ENCODE data around the gene TMPRSS11A.
A peak's percentile ranks its signal among the peaks of the same experiment; 100 is the strongest.

The TMPRSS11A gene

DNA sequence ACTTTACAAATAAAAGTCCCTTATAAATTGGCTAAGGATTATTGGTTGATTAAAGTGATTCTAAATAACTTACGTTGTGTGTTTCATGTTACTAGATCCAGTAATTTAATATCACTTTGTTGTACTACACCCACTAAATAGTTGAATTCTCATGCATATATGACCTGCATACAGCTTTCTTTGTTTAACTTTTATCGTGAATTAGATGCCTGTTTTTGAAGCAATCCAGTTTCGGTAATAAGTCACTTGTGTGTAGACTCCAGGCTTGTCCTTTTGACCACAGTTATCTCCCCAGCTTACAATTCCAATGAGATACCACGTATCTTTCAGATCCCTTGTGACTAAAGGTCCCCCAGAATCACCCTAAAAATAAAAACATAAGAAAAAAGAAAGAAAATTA is 52.2 kb downstream of the TMPRSS11A start:
- no peak for DNase-seq

- DNase-seq = no peak
Observed at GRCh38 chr4:67910585-67910905, 52.7 kb downstream of the TMPRSS11A start.

DNA sequence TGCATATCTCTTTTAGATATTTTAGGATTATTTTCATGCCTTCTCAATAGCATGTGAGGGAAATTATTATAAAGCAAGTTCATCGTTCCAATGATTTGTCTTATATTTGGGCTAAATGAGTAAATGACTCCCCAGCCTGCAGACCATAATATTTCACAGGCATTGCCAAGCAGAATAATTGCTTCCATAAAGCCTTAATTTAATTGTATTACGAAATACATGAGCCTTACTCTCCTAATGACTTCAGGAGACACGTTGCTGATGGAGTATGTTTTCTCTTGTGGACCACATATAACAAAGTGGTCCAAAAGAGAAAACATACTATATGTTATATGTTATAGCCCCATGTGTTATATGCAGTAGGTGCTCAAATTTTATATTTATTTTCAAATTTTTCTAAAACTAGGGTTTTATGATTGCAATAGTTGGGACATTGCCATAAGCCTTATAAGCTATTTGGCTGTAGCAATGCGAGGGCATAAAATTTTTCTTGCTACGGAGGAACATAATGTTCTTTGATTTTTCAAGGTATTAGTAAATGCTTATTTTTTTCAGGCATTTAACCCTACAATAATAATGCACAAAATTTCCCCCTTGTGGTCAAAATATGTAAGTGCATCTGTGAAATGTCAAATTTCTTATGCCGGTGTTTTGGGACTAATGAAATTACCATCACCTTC is 53.2 kb downstream of the TMPRSS11A start:
- peak in 1 of 2 donors; percentile 38 for DNase-seq

GRCh38 chr4:67907650-67908049 is 55.6 kb downstream of the TMPRSS11A start:
- no peak for DNase-seq

DNA sequence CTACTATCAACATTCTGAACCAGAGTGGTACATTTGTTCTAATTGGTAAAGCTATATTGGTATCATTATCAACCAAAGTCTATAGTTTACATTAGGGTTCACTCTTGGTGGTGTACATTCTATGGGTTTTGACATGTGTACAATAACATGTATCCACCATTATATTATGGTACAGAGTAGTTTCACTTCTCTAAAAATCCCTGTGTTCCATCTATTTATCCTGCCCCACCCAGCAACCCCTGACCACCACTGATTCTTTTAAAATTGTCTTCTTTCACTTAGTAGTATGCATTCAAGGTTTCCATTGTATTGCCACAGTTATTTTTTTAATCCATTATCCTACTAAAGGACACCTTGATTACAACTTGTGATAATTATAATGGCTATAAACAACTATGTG is 64.2 kb downstream of the TMPRSS11A start:
- DNase-seq = no peak

- DNase-seq = no peak
Observed at GRCh38 chr4:67897686-67898085, 65.6 kb downstream of the TMPRSS11A start.

GRCh38 chr4:67896421-67897065 is 66.8 kb downstream of the TMPRSS11A start:
- DNase-seq = no peak

GRCh38 chr4:67894659-67895058 is 68.6 kb downstream of the TMPRSS11A start:
- no peak for DNase-seq

GRCh38 chr4:67892905-67893304 is 70.4 kb downstream of the TMPRSS11A start:
- DNase-seq = no peak

DNA sequence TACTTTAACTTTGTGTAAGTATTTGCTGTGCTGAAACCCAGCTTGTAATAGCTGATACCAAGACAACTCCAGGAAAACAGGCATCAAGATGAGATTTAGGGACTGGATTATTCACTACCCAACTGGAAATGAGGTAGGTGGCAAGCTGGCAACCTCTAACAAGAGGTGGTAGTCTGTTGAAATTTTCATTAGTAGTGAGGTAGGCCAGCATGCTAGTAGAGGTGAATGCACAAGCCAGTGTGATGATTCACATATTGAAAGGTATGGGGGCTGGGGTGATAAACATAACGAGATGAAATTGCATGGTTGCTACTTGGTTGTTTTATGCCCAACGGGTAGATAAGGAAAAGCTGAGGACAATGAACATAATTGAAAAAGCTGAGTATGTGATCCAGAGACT is 71.0 kb downstream of the TMPRSS11A start:
- no peak for DNase-seq

- no peak for DNase-seq
Observed at GRCh38 chr4:67891645-67892044, 71.6 kb downstream of the TMPRSS11A start.

DNA sequence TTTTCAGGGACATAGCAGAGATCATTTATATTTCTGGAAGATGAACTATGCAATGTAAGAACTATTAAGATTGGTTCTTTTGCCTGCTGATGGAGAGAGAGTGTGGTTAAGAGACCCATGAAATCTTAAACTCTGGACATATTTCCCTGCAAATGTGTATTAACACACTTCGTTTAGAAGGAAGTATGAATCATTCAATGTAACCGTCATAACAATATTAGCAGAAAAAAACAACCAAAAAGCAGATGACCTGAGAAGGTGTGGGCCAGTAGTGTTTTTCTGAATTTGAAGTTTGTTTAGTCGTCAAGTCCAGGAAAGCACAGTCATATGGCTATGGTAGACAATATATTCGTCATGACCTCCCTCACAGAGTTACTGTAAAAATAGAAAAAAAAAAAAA is 77.0 kb downstream of the TMPRSS11A start:
- DNase-seq = no peak

DNA sequence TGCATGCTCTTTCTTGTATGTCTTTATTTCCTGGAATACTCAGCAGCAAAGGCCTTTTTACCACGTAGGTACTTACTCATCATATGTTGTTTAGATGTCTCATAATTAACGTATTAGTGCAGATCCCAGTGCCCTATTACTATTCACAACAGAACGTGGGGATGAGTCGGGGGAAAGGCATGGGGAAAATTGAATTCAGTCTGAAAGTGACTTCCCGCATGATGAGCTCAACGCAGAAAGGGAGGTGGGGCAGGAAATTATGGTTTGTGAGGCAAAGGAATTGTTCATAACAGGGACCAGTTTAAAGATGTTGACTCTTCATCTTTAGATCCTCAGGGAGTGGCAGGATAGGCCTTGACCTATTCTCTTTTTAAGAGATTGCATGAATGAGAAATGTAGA is 77.5 kb downstream of the TMPRSS11A start:
- no peak for DNase-seq

- no peak for DNase-seq
Observed at GRCh38 chr4:67884701-67885100, 78.6 kb downstream of the TMPRSS11A start.

DNA sequence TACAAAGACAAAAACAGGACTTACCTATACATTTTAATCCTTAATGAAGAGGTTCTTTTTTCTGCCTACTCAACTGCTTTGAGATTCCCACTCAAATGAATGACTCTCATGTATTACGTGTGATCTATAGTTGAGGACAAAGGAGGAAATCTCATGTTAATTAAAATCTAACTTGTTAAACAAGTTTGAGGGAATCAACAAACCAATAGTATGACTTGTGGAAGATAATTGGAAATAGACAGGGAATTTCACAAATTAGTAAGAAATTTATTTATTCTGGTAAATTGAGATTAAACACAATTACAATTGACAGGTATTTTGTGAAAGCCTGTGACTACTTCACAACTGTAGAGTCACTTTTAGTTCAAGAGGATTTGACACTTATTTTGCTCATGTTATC is 79.4 kb downstream of the TMPRSS11A start, which contains the start of gene TMPRSS11D:
Gene TMPRSS11D (minus strand): TSS at position 101 of the 400 bp plus-strand sequence. CDS start 69 bp downstream, at position 32.
- DNase-seq = no peak

GRCh38 chr4:67883458-67883857 is 79.8 kb downstream of the TMPRSS11A start:
- DNase-seq = no peak

DNA sequence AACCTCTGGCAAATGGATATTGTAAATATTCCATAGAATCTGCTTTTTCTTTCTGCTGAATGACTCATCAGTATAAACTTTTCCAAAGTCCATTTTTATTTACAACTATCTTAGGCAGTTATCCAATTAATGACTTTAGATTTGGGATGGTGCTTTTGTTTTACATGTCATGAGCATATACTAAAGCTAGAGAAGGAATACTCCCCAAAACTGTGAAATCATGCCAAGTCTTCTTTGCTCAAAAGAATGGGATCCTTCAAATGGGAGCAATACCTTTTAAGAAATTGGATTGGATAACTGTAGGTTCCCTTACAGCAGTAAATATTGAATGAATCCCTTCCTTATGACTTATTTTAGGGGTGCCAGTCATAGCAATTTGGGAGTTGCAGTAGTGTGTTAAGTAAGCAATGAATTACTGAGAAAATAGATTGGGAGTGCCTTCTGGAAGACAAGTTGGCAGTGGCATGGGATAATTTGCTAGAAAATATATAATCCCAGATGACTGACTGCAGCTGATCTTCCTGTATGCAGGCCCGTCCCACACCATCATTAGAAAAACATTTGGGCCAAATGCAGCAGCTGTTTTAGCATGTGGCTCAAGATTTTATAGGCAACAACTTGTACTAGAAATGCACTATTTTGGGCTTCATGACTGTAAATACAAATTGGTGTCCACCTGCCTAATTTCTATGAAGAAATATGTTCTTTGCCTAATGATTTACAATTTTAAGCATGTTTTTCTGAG is 82.3 kb downstream of the TMPRSS11A start:
- DNase-seq = no peak

- DNase-seq = no peak
Observed at GRCh38 chr4:67879486-67879885, 83.8 kb downstream of the TMPRSS11A start.

GRCh38 chr4:67877086-67877485 is 86.2 kb downstream of the TMPRSS11A start:
- DNase-seq = no peak

GRCh38 chr4:67874986-67875385 is 88.3 kb downstream of the TMPRSS11A start:
- no peak for DNase-seq

- no peak for DNase-seq
Observed at GRCh38 chr4:67873116-67873515, 90.2 kb downstream of the TMPRSS11A start.

- no peak for DNase-seq
Observed at GRCh38 chr4:67871867-67872266, 91.4 kb downstream of the TMPRSS11A start.

DNA sequence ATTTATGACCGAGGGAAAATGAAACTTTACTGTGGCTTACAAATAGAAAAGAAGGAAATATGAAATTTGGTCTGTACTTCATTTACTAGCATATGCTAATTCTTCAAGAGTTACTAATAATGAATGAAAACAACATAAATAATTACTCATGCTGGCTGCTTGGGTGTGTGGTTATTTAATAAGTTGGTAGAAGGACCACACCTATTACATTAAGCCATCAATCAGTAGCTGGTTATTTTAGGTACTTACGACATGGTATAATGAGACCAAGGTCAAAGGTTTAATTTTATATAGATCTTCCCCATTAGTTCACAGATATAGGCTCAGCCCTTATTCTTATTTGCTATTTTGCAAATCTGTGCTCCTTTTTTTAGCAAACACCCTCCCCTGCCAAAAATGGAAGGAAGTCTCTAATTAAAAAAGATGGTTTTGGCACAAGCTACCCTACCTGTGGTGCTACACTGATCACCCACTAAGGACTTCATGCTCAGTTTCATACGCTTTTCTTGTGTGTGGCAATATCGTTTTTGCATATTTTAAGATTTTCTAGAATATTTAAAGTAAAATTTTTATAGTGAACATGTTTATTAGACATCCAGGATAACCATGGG is 93.6 kb downstream of the TMPRSS11A start:
- DNase-seq = no peak

- no peak for DNase-seq
Observed at GRCh38 chr4:67861513-67861912, 101.8 kb downstream of the TMPRSS11A start.

Measured in CD4-positive, alpha-beta T cell treated with Interleukin-1 beta for 1 hour (primary cell).